T-helper 1 cell treated with Interleukin-12 subunit alpha and Interleukin-12 subunit beta and Interleukin-4 antibody, amounts not matched to agents 30 ng/mL and 1 ng/mL, for 36 hours (primary cell): Measurements from ENCODE around the gene UXS1. TPM values are rescaled to one million over a fixed set of nuclear protein-coding genes. Genes with fewer than 3 reads are reported as not detected.

ENCODE experiments used
- intact Hi-C: fragments of 100-400 bp; cut with micrococcal nuclease; formaldehyde crosslinking; loops from one replicate; pipeline ENCODE4 v1.15.1; 2024
- total RNA-seq: library from RNA; stranded (reverse); gene quantifications from 2 replicates; pipeline ENCODE4 v1.2.3, GENCODE V29; 2022

Gene UXS1
- total RNA-seq, 1 donor from 2014 or later: 56.1 TPM

- intact Hi-C loops: loop anchor here (5.0 to 10.0 kb wide), 3 partner anchors 255 to 793 kb away; partner anchors contain the start of gene FHL2
Measured at GRCh38 chr2:106189764-106190468, 4.2 kb downstream of the UXS1 start.

- intact Hi-C loops: no loop called here
Measured at GRCh38 chr2:106189325-106189724, 4.8 kb downstream of the UXS1 start.

DNA sequence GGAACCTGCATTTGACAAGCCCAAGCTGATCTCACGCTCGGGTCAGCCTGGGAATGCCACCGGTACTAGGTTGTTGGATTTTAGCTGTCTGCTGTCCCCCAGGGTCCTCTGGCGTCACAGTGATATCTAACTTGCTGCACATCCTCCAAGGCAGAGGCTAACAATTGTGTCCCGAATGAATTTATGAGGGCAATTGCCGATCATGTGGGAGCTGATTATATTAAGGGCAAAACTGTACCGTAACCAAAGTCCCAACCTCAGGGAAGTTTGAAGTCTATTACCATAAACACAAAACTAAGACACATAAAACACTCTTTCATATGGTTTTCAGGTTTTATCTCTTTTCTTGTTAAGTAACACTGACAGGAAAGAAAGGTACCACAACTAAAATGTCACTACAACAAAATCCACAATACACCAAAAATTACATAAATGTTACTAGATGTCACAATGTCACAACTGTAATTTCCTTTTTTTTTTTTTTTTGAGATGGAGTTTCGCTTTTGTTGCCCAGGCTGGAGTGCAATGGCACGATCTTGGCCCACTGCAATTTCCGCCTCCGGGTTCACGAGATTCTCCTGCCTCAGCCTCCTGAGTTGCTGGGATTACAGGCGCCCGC lies 6.7 kb downstream of the UXS1 start:
- intact Hi-C loops: no loop called here

DNA sequence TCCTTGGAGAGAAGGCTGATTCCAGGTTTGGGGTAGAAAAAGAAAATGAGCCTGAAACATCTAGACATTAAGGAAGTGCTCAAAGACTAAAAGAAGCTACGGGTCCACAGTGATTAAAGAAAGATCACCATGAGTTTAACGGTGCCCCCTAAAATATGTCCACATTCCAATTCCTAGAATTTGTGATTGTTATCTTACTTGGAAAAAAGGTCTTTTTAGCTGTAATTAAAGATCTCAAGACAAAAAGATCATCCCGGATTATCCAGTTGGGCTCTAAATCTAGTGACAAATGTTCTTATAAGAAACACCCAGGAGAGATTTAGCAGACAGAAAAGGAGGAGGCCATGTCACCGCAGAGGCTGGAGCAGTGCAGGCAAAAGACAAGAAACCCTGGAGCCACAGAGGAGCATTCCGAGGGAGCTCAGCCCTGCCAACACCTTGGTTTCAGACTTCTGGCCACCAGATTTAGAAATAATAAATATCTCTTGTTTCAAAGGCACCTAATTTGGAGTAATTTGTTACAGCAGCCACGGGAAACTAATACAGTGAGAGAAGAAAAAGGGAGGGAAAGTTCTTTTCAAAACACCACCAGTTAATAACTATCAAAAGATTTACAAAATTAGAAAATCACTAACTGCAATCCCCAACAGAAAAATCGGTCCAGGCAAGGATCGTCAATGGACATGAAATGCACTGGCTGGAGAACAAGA lies 8.5 kb downstream of the UXS1 start:
- intact Hi-C loops: loop anchor here (1.0 kb wide), 1 partner anchor 8 kb away; no protein-coding TSS in a partner anchor

- intact Hi-C loops: loop anchor here (1.0 kb wide), 1 partner anchor 8 kb away; no protein-coding TSS in a partner anchor
Measured at GRCh38 chr2:106184857-106185256, 9.2 kb downstream of the UXS1 start.

DNA sequence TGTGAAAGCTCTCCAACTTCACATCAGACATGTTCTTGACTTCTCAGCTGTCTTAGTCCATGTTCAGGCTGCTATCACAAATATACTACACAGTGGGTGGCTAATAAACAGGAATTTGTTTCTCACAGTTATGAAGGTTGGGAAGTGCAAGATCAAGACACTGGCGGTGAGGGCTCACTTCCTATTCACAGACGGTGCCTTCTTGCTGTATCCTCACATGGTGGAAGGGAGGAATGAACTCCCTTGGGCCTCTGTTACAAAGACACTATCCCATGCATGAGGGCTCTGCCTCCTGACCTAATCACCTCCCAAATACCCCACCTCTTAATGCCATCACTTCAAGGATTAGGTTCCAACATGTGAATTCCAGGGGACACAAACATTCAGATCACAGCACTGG lies 9.7 kb downstream of the UXS1 start:
- intact Hi-C loops: no loop called here

GRCh38 chr2:106183101-106183696 lies 10.9 kb downstream of the UXS1 start:
- intact Hi-C loops: no loop called here

- intact Hi-C loops: no loop called here
Measured at GRCh38 chr2:106181064-106181463, 13.0 kb downstream of the UXS1 start.

- intact Hi-C loops: no loop called here
Measured at GRCh38 chr2:106180602-106181001, 13.5 kb downstream of the UXS1 start.

- intact Hi-C loops: no loop called here
Measured at GRCh38 chr2:106178716-106179115, 15.4 kb downstream of the UXS1 start.

- intact Hi-C loops: no loop called here
Measured at GRCh38 chr2:106177581-106177980, 16.5 kb downstream of the UXS1 start.

DNA sequence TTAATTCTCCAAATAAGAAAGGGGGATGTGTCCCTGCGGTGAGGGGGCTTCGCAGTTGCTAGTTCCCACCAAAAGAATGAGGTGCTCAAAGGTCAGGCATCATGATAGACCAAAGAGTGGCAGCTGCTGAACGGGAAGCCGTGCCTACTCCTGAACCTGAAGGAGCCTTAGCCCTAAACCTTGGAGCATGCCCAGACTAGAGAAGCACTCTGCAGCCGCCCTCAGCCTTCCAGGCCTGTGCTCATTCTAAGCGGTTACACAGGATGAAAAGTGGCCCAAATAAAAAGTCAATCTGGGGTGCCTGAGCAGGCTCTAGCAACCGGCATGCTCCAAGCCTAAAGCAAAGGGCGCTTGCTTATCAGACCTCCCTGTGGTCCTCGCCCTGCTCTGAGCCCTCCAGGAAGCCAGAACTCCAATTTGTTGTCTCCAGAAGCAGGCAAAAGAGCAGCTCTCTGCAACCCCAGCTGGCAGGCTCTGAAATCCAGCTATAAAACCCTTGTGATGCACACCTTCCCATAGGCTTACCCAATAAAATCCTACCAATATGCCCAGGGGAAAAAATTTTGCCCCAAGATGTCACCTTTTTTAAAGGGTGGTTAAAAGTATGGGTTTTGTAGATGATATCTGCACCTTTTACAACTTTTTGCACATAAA lies 17.5 kb downstream of the UXS1 start:
- intact Hi-C loops: no loop called here

- intact Hi-C loops: no loop called here
Measured at GRCh38 chr2:106175086-106175850, 18.8 kb downstream of the UXS1 start.

- intact Hi-C loops: no loop called here
Measured at GRCh38 chr2:106174056-106174455, 20.0 kb downstream of the UXS1 start.

DNA sequence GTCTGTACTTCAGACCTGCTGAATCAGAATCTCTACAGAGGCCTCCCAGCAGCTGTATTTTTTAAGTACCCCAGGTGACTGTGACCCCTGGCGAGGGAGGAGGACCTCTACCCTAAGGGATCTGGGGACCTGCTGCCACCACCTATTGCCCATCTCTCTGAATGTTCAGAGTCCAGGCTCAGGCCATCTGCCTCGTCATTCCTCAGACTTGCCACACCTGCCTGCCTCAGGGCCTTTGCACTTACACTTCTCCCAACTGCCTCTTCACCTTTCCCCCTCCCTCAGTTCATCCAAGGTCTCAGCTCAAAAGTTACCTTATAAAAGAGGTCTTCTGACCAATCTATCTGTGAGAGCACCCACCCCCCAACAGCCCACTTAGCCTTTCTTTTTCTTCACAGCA lies 21.5 kb downstream of the UXS1 start:
- intact Hi-C loops: no loop called here

GRCh38 chr2:106168657-106169056 lies 25.4 kb downstream of the UXS1 start:
- intact Hi-C loops: no loop called here

DNA sequence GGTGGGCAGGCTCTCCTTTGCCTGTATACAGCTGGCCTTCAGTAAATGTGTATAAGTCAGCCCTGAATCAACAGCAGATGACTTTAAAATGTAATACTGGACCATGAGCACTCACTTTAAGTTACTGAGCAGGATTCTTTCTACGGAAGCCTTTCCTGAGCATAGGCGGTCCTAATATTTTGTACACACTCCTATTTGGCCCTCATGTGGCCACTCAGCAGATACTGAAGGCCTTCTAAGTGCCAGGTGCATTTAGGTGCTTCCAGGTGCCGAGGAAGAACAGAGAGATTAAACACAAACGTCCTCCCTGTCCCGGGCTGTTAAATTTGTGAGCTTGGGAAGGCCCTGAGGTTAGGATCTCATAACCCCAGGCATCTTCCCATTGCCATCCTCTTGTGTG lies 27.0 kb downstream of the UXS1 start:
- intact Hi-C loops: no loop called here

DNA sequence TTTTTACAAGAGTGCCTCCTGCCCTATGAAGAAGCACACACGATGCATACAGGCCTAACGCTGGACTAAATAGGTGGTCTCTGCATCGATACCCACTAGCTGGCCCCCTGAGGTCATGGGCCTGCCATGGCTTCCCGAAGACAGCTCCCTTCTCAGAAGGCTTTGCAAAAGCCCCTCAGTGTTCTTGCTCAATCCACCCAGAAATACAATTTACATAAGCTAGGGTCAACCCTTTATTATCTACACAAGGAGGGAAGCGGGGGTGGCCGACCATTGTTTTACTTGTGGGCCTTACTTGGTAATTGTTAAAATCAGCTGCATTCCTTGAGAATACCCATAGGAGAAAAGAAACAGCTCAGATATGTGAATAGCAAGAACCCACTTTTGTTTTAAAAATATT lies 28.5 kb downstream of the UXS1 start:
- intact Hi-C loops: no loop called here

DNA sequence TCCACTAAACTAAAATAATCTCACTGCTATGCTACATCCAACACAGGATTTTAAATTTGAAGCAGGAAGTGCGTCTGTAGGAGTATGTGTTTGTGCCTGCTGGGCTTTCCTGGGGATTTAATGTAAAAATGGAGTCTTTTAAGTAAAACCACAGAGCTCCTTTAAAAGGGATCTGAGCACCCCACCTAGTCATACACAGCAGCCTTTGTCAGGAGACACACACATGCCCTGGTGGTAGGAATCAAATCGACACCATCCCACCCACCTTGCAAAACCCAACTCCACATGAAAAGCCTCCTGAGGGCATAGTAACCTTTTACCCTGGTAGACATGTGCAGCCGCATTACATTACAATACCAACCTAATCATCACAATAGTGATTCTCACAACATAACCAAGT lies 29.1 kb downstream of the UXS1 start:
- intact Hi-C loops: no loop called here

GRCh38 chr2:106163948-106164545 lies 30.1 kb downstream of the UXS1 start:
- intact Hi-C loops: loop anchor here (5.0 kb wide), 1 partner anchor 37 kb away; no protein-coding TSS in a partner anchor
